Hindlimb muscle (tissue), 1 donor: Measurements from ENCODE around the gene MC1R. TPM values are rescaled to one million over a fixed set of nuclear protein-coding genes. Genes with fewer than 3 reads are reported as not detected.
"Not testable (repeated sequence)": the region's sequence is repeated elsewhere in the genome, so short reads cannot be mapped to it uniquely, and the experiment has no call there.

Experiments
- DNase-seq: peaks from one replicate; pipeline ENCODE4 v3.0.0-alpha.2; 2013
- polyA plus RNA-seq: library from polyadenylated mRNA; unstranded; fragments of 120-200 nt; gene quantifications from one replicate; pipeline ENCODE4 v1.2.1, GENCODE V29; 2013; ENCODE audit not compliant: insufficient read length

The MC1R gene
- polyA plus RNA-seq, 1 donor: 2.6 TPM

DNA sequence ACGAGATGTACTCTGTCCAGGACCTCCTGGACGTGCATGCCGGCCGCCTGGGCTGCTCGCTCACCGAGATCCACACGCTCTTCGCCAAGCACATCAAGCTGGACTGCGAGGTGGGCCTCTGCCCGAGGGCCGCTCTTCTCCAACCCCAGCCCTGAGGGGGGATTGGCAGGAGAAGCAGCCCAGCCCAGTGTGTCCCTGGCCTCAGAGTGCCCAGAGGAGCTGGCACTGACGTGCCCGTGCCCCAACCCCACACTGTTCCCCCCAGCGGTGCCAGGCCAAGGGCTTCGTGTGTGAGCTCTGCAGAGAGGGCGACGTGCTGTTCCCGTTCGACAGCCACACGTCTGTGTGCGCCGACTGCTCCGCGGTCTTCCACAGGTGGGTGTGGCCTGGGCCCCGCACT lies 45.5 kb downstream of the MC1R start:
- DNase-seq: no peak

DNA sequence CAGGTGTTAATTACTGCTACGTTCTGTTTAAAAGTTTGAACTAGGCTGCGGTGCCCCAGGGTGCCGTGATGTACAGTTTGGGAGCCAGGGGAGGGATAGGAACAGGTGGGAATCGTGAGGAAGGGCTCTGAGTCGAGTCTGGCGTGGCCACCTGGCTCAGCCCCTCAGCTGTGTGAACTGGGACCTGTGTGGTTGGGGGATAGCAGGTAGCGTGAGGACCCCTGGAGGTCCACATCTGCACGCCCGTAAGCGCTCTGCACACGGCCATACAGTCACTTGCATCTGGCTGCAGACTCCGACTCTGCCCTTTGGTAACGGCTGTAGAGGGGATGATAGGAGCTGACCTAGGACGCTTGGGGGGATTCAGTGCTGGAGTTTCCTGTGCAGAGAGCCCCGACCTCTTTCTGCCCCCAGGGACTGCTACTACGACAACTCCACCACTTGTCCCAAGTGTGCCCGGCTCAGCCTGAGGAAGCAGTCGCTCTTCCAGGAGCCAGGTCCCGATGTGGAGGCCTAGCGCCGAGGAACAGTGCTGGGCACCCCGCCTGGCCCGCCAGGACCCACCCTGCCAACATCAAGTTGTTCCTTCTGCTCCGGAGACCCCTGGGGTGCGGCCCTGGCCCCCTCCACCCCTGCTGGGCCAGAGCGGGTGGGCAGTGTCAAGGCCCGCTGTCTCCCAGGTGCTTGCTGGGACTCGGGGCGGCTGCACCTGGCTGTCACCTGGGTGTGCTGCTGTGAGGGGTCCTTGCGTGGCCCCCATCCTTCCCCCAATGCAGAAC lies 47.0 kb downstream of the MC1R start:
- no peak for DNase-seq

DNA sequence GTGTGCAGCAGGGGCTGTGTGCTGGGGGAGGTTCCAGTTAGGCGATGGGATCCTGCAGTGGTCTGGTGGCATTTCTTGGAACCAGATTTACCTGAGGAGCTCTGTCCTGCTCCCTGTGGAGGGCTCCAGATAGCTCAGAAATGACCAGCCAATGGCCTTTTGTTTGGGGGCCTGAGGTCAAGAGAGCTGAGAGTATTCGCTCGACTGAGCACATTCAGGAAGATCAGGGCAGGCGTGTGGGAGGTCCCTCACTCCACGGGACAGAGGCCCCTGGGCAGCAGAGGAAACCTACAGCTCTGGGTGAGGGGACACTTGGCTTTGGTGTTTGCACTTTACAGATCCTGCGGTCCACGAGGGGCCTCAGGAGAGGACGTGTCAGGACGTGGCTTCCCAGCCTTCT lies 48.1 kb downstream of the MC1R start:
- no peak for DNase-seq

DNA sequence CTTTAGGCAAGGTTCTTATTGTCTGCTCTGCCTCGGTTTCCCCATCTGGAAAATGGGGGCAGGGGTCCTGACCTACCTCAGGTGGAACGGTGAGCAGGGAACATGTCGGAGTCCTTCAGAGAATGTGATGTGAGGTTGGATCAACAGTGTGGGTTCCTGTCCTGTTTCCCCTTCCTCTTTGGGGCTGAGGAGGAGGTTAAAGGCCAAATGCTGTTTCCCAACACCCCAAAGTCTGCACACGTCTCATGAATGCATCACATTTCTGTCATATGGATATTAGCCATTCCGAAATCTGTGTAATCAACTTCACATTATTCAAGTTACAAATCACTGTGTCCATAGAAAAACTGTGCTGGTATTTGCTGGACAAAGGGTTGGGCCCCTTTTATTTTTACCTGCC lies 48.8 kb downstream of the MC1R start:
- DNase-seq: not testable (repeated sequence)

DNA sequence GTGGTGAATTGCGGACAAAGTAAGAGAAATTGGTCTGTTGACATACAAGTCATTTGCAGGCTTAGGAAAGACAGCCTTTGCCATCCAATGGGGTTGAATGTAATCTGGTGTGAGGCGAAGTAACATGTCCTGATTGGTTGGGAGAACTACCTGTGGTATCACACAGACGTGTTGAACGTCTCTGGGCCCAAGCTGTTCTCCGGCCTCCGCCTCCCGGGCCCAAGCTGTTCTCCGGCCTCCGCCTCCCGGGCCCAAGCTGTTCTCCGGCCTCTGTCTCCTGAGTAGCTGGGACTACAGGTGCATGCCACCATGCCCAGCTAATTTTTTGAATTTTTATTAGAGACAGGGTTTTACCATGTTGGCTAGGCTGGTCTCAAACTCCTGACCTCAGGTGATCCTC lies 49.4 kb downstream of the MC1R start:
- DNase-seq: not testable (repeated sequence)

DNA sequence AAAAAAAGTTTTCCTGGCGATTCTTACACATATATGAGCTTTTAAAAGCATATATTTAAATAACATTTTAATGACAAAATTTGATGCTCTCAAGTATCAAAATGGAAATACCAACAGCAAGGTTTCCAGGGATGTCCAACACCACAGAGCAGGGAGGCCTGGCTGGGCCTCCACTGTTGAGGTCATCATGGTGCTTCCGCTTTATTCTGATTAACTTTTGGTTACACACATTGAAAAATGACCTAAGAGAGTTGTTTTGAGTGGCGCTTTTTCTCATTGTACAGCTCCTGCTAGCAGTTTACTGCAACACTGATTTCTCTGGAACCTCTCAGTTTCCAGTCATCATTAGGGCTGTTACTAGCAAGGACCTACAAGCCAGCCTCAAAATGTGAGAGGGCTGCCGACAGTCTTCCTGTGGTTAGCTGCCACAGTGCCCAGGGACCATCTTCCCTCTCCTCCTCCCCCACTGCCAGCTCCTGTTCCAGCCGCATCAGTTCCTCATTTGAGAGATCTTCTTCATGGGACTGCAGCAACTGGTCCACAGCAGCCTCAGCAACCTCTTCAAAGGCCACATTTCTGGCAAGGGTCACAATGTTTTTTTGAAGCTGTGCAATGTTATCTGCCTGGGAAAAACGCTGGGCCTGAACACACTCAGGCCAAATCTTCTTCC lies 51.2 kb downstream of the MC1R start:
- DNase-seq: no peak

Other genes starting within 250 kb of the MC1R start
- 65.0 TPM for gene CDK10, start 232.2 kb upstream of the MC1R start, polyA plus RNA-seq
- gene SPATA2L, start 217.2 kb upstream of the MC1R start, polyA plus RNA-seq: 2.3 TPM
- gene VPS9D1, start 198.0 kb upstream of the MC1R start, polyA plus RNA-seq: 14.2 TPM
- 25.5 TPM for gene ZNF276, start 197.3 kb upstream of the MC1R start, polyA plus RNA-seq
- 16.6 TPM for gene FANCA, start 102.2 kb upstream of the MC1R start, polyA plus RNA-seq
- gene SPIRE2, start 90.4 kb upstream of the MC1R start, polyA plus RNA-seq: 3.1 TPM
- gene TCF25, start 45.3 kb upstream of the MC1R start, polyA plus RNA-seq: 115 TPM
- 7.2 TPM for gene TUBB3, start 4.5 kb downstream of the MC1R start, polyA plus RNA-seq
- 31.3 TPM for gene DEF8, start 29.9 kb downstream of the MC1R start, polyA plus RNA-seq
- gene DBNDD1, start 100.6 kb downstream of the MC1R start, polyA plus RNA-seq: 16.1 TPM
- not detected for gene PRDM7, start 158.5 kb downstream of the MC1R start, polyA plus RNA-seq